SK-MEL-5 (cell line): ENCODE measurements around the gene ADAMTSL1. TPM values are rescaled to one million over a fixed set of nuclear protein-coding genes. Genes with fewer than 3 reads are reported as not detected.
"Not testable (repeated sequence)": the region's sequence is repeated elsewhere in the genome, so short reads cannot be mapped to it uniquely, and the experiment has no call there.

Experiments
- DNase-seq: peaks from one replicate; pipeline ENCODE4 v3.0.0-alpha.2; 2016; ENCODE audit warnings: low read depth, low spot score
- in situ Hi-C: cut with HindIII; loops from 2 replicates; pipeline ENCODE4 v1.10.0; 2016; ENCODE audit warnings: low sequenced_read_pairs, high pct_unique_total_duplicates, low pct_unique_long_range_greater_than_20kb
- total RNA-seq: library from RNA; depleted of rRNA; stranded (reverse); fragments of >200 nt; shearing (Covaris generic); gene quantifications from 2 replicates; pipeline ENCODE4 v1.2.3, GENCODE V29; 2014

The ADAMTSL1 gene
- total RNA-seq, 1 experiment from 2014 or later, result not detected

DNA sequence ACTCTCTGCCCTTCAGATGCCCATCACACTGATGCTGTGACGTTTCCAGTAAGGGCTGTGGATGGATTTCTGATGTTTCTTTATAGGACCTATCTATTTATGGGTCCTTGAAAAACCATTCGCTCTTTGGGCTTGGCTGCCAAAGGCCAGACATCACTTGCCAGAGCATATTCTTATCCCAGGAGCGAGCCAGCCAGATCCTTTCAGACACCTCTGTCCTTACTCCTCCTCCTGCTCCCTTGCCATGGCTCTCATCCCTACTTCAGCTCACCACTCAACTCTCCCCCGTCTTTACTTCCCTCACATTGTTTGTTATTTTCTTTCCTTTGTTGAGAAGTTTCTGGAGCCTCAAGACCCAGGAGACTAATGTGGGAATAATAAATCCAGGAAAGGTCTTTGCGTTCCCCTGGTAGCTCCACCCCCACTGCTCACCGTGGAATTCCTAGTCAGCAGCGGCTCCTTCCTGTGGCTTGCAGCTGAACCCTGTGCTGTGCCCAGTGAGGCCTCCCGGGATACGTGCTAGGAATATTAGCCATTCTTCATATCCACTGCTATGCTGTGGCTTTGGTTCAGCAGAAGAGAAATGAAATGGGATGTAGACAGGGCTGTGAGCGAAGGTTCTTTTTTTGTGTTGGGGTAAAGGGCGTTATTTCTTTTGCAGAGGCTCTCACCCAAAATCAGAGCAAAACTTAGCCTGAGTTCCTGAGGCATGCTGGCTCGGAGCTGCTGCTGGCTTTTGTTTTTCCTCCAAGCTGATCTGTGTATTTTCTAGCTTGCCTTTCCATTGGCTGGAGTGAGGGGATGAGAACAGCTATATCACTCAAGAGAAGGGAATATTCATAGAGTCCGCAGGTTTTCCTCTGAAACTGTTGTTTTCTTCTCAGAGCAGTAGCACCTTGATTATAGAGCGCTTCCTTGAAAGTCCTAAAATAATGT, 387.9 kb downstream of the ADAMTSL1 start:
- in situ Hi-C loops, result no loop called here

GRCh38 chr9:18863791-18864190, 389.8 kb downstream of the ADAMTSL1 start:
- DNase-seq, result no peak
- in situ Hi-C loops, result no loop called here

More for the DNA sequence above, 387.9 kb downstream of the ADAMTSL1 start:
- DNase-seq, result no peak

DNA sequence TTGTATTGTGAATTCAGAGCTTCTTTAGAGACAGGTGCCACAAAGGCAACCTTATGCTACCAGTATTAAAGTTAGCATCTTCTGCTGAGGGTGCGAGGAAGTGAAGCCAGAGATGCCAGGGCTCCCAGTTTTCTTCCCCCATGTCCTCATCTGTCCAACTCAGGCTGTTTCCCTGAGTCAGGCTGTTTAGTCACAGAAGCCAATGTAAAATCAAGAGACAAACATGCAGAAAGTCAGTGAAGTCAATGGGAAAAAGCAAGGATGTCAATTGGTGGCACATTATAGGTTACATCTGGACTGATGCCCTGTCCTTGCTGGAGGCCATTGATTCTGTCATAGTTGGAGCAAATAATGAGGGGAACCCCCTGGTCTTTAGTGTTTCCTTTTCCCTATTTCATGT, 390.6 kb downstream of the ADAMTSL1 start:
- in situ Hi-C loops, result no loop called here
- DNase-seq, result no peak

- no peak for DNase-seq
These were observed 391.6 kb downstream of the ADAMTSL1 start for GRCh38 chr9:18865542-18865941.

GRCh38 chr9:18866121-18866831, 392.3 kb downstream of the ADAMTSL1 start:
- DNase-seq, result no peak
- in situ Hi-C loops, result no loop called here

More at GRCh38 chr9:18865542-18865941, 391.6 kb downstream of the ADAMTSL1 start:
- in situ Hi-C loops, result no loop called here

DNA sequence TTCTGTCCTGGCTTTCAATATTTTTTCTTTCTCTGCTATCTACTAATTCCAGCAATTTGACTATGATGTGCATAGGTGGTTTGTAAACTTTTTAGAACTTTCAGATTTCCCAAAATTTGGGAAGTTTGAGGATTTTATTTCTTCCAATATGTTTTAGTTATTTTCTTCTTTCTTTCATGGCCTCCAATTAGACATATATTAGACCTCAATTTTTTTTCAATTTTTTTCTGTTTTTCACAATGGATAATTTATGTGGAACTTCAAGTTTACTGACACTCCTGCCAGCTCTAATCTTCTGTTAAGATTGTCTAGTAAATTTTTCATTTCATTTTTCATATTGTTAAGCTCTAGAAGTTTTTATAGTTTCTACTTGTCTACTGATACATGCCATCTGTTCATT, 395.8 kb downstream of the ADAMTSL1 start:
- DNase-seq, result no peak
- in situ Hi-C loops, result no loop called here

DNA sequence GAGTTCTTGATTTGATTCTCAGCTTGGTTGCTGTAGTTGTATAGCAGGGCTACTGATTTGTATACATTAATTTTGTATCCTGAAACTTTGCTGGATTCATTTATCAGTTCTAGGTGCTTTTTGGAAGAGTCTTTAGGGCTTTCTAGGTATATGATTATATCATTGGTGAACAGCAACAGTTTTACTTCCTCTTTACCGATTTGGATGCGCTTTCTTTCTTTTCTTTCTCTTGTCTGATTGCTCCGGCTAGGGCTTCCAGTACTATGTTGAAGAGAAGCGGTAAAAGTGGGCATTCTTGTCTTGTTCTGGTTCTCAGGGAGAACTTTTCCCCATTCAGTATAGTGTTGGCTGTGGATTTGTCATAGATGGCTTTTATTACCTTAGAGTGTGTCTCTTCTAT, 400.1 kb downstream of the ADAMTSL1 start:
- DNase-seq, result no peak
- in situ Hi-C loops, result no loop called here

DNA sequence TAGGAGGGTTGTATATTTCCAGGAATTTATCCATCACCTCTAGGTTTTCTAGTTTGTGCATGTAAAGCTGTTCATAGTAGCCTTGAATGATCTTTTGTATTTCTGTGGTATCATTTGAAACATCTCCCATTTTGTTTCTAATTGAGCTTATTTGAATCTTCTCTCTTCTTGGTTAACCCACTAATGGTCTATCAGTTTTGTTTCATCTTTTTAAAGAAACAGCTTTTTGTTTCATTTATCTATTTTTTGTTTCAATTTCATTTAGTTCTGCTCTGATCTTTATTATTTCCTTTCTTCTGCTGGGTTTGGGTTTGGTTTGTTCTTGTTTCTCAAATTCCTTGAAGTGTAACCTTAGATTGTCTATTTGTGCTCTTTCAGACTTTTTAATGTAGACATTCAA, 401.0 kb downstream of the ADAMTSL1 start:
- in situ Hi-C loops, result not testable (repeated sequence)

DNA sequence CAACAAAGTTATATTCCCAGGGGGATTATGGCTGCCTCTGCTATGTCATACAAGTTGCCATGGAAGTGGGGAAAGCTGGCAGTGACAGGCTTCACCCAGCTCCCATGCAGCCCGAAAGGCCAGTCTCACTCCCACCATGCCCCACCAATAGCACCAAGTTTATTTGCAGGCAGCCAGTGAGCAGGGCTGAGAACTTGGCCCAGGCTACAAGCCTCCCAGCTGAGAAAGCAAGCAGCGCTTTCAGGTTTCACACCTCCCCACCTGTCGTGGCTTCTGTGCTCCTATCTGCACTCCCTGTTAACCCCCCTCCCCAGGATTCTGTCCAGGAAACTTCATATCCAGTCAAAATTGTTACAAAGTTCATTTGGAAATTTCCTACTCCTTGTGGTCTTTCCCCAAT, 404.0 kb downstream of the ADAMTSL1 start:
- in situ Hi-C loops, result no loop called here
- DNase-seq, result no peak

More for the DNA sequence above, 401.0 kb downstream of the ADAMTSL1 start:
- DNase-seq, result not testable (repeated sequence)

GRCh38 chr9:18881758-18882157, 407.8 kb downstream of the ADAMTSL1 start:
- in situ Hi-C loops, result no loop called here

GRCh38 chr9:18887546-18887945, 413.6 kb downstream of the ADAMTSL1 start:
- peak; percentile 56 for DNase-seq
- in situ Hi-C loops, result no loop called here

More at GRCh38 chr9:18881758-18882157, 407.8 kb downstream of the ADAMTSL1 start:
- DNase-seq, result no peak

DNA sequence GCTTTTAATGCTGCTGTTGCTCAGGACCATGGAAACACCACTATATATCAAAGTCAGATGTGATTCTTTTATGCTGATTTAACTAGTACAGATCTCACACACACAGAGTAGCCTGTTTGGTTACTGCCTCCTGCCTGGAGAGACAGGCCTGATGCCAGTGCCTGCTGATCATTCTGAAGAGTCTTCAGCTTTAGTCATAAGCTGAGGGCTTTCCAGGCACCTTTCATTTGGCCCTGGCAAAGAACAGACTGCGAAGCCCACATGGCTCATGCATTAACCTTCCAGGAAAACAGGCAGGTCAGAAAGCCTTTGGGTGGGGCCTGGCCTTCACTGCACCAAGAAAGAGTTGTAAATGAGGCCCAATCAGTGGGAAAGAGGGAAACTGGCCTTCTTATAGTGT, 414.3 kb downstream of the ADAMTSL1 start:
- DNase-seq, result no peak
- in situ Hi-C loops, result no loop called here

GRCh38 chr9:18889550-18889949, 415.6 kb downstream of the ADAMTSL1 start:
- DNase-seq, result no peak
- in situ Hi-C loops, result no loop called here

GRCh38 chr9:18890372-18890771, 416.4 kb downstream of the ADAMTSL1 start:
- no peak for DNase-seq
- in situ Hi-C loops, result no loop called here

GRCh38 chr9:18891946-18892670, 418.2 kb downstream of the ADAMTSL1 start:
- DNase-seq, result no peak
- in situ Hi-C loops, result no loop called here

GRCh38 chr9:18893046-18893445, 419.1 kb downstream of the ADAMTSL1 start:
- no peak for DNase-seq
- in situ Hi-C loops, result no loop called here

DNA sequence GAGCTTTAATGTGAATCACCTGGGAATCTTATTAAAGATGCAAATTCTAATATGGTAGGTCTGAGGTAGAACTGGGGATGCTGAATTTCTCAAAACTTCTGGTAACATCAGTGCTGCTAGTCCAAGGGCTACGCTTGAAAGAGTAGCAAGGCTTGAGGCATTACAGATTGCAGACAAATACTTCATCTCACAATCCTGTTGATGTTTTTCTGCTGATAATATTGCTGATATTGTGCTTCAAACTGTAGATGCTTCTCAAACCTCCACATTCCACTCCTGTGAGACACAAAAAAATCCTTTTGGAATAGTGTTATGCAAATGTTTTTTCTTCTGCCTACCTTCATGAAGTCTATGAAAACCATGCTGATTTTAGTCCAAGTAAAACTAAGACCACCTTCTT, 419.5 kb downstream of the ADAMTSL1 start:
- in situ Hi-C loops, result no loop called here
- DNase-seq, result no peak

DNA sequence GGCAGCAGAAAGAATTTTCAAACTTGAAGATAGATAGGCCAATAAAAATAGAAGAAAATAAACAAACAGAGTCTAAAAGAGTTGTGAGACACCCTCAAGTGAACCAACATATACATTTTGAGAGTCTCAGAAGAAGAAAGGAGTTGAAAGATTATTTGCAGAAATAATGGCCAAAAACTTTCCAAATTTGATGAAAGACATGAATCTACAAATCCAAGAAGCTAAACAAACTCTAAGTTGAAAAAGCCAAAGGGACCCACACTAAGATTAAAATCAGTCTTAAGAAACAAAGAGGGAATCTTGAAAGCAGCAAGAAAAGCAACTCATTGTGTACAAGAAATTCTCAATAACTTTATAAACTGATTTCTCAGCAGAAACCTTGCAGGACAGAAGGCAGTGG, 422.1 kb downstream of the ADAMTSL1 start:
- in situ Hi-C loops, result no loop called here
- DNase-seq, result no peak
